PC-9 (cell line): Measurements from ENCODE around the gene RPS2. TPM values are rescaled to one million over a fixed set of nuclear protein-coding genes. Genes with fewer than 3 reads are reported as not detected.

Experiments
- BruUV-seq: library from RNA; stranded (reverse); fragments of 400-500 nt; replicated peaks from 2 replicates; lab custom pipeline; 2021; lab: Mats Ljungman, UMichigan
- CTCF ChIA-PET: fragments of 300-600 bp; sonication (Branson Sonifier 250); formaldehyde crosslinking; loops from one replicate; lab custom pipeline; 2022; ENCODE audit warnings: antibody characterized with exemption; lab: Charles Lee
- POLR2A ChIA-PET: fragments of 300-600 bp; sonication (Branson Sonifier 250); formaldehyde crosslinking; loops from one replicate; lab custom pipeline; 2022; ENCODE audit warnings: antibody characterized with exemption; ENCODE audit not compliant: unreplicated experiment; lab: Charles Lee
- DNase-seq, 2 experiments: peaks; one replicate each; pipeline versions ENCODE4 v3.0.0 to v3.0.0-alpha.2; 2015 to 2022; ENCODE audit warnings: mixed read lengths in 1 of 2
- H2AFZ ChIP-seq: fragments of 200-600 bp; sonication (generic); 2 replicates; pipeline ENCODE4 v1.8.1; 2017; ENCODE audit warnings: antibody characterized with exemption
- H3F3A ChIP-seq: fragments of 200-600 bp; sonication (generic); 2 replicates; pipeline ENCODE4 v1.8.1; 2017; ENCODE audit warnings: antibody characterized with exemption, mild to moderate bottlenecking, low read depth; ENCODE audit not compliant: insufficient read depth
- H3K27ac ChIP-seq: fragments of 200-600 bp; sonication (generic); 2 replicates; pipeline ENCODE4 v1.6.1; 2016; ENCODE audit warnings: mixed run types
- H3K27me3 ChIP-seq: fragments of 200-600 bp; sonication (generic); 2 replicates; pipeline ENCODE4 v1.6.1; 2016; ENCODE audit warnings: low read depth, mixed run types; ENCODE audit not compliant: insufficient read depth
- H3K36me3 ChIP-seq: fragments of 200-600 bp; sonication (generic); 2 replicates; pipeline ENCODE4 v1.6.1; 2016; ENCODE audit warnings: low read depth, mixed run types
- H3K4me1 ChIP-seq: fragments of 200-600 bp; sonication (generic); replicated peaks from 2 replicates; pipeline ENCODE4 v1.6.1; 2016; ENCODE audit warnings: mixed run types; ENCODE audit not compliant: insufficient read depth
- H3K4me2 ChIP-seq: fragments of 200-600 bp; sonication (generic); 2 replicates; pipeline ENCODE4 v1.6.1; 2017; ENCODE audit warnings: mixed run types
- H3K4me3 ChIP-seq: fragments of 200-600 bp; sonication (generic); 2 replicates; pipeline ENCODE4 v1.6.1; 2016; ENCODE audit warnings: mixed run types
- H3K79me2 ChIP-seq: fragments of 200-600 bp; sonication (generic); 2 replicates; pipeline ENCODE4 v1.6.1; 2017; ENCODE audit warnings: low read depth, mixed run types
- H3K9me2 ChIP-seq: fragments of 200-600 bp; sonication (generic); 2 replicates; pipeline ENCODE4 v1.8.1; 2017; ENCODE audit warnings: mild to moderate bottlenecking; ENCODE audit not compliant: insufficient read depth
- H3K9me3 ChIP-seq: fragments of 200-600 bp; sonication (generic); 2 replicates; pipeline ENCODE4 v1.8.1; 2016; ENCODE audit warnings: low read depth; ENCODE audit not compliant: insufficient read depth
- H4K20me1 ChIP-seq: fragments of 200-600 bp; sonication (generic); 2 replicates; pipeline ENCODE4 v1.8.1; 2017; ENCODE audit not compliant: insufficient read depth
- EZH2 ChIP-seq: fragments of 200-600 bp; sonication (generic); IDR thresholded peaks from 2 replicates; pipeline ENCODE4 v1.8.0; 2017; ENCODE audit warnings: antibody characterized with exemption, low read depth
- intact Hi-C: fragments of 100-400 bp; cut with micrococcal nuclease; formaldehyde crosslinking; loops from one replicate; pipeline ENCODE4 v1.10.0; 2022; ENCODE audit not compliant: unreplicated experiment
- total RNA-seq: library from RNA; stranded (reverse); gene quantifications from 2 replicates; pipeline ENCODE4 v1.2.3, GENCODE V29; 2021
- TF ChIP-seq, protein P1 (sequence below): fragments of 200-600 bp; sonication (generic); conservative IDR thresholded peaks from 2 replicates; pipeline ENCODE4 v1.6.1; 2017; ENCODE audit warnings: mixed run types, antibody characterized with exemption, mild to moderate bottlenecking, moderate library complexity

Gene RPS2
- total RNA-seq, 1 experiment from 2014 or later: 3,808 TPM

- Histone ChIP-seq H3K79me2 (peaks cover 18% of the 10 kb centered on the region; the same call in 1 of the 2 replicates), H3K4me3 (no peak overlapping the region), H3K36me3 (no peaks in the 10 kb centered on the region), H3K9me3 (no peaks in the 10 kb centered on the region), H2AFZ (no peak overlapping the region), H4K20me1 (no peaks in the 10 kb centered on the region), H3K27ac (no peak overlapping the region), H3F3A (peaks cover 46% of the 10 kb centered on the region), H3K4me2 (no peak overlapping the region), H3K9me2 (no peaks in the 10 kb centered on the region), H3K4me1 (peaks cover 36% of the 10 kb centered on the region), H3K27me3 (no peaks in the 10 kb centered on the region)
- DNase-seq: no peak
- CTCF ChIA-PET: no interaction called here
- no peak for TF ChIP-seq EZH2
- intact Hi-C loops: no loop called here
- BruUV-seq: no TSS peak
- POLR2A ChIA-PET: interaction anchor here (0.7 kb wide), 1 partner anchor 12 kb away, joined by 6 read pairs; no protein-coding TSS in a partner anchor
These were observed 26.3 kb downstream of the RPS2 start for GRCh38 chr16:1938316-1938715.

GRCh38 chr16:1936945-1937479 is 27.6 kb downstream of the RPS2 start:
- POLR2A ChIA-PET: no interaction called here
- Histone ChIP-seq H3K27me3 (no peaks in the 10 kb centered on the region), H3K27ac (no peak overlapping the region), H3K4me3 (no peak overlapping the region), H3F3A (peaks cover 37% of the 10 kb centered on the region), H3K4me1 (peaks cover 33% of the 10 kb centered on the region), H3K36me3 (no peaks in the 10 kb centered on the region), H3K9me2 (no peaks in the 10 kb centered on the region), H3K79me2 (0 out of 2 replicates have a peak, but pooled peaks cover 12% of the 10 kb centered on the region), H3K4me2 (no peak overlapping the region), H4K20me1 (no peaks in the 10 kb centered on the region), H3K9me3 (no peaks in the 10 kb centered on the region), H2AFZ (no peak overlapping the region)
- no peak for DNase-seq
- no peak for TF ChIP-seq EZH2
- TF ChIP-seq, protein P1, sequence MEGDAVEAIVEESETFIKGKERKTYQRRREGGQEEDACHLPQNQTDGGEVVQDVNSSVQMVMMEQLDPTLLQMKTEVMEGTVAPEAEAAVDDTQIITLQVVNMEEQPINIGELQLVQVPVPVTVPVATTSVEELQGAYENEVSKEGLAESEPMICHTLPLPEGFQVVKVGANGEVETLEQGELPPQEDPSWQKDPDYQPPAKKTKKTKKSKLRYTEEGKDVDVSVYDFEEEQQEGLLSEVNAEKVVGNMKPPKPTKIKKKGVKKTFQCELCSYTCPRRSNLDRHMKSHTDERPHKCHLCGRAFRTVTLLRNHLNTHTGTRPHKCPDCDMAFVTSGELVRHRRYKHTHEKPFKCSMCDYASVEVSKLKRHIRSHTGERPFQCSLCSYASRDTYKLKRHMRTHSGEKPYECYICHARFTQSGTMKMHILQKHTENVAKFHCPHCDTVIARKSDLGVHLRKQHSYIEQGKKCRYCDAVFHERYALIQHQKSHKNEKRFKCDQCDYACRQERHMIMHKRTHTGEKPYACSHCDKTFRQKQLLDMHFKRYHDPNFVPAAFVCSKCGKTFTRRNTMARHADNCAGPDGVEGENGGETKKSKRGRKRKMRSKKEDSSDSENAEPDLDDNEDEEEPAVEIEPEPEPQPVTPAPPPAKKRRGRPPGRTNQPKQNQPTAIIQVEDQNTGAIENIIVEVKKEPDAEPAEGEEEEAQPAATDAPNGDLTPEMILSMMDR: no peak
- CTCF ChIA-PET: no interaction called here
- BruUV-seq: no TSS peak
- intact Hi-C loops: no loop called here

GRCh38 chr16:1933097-1933661 is 31.4 kb downstream of the RPS2 start:
- no peaks in the 10 kb centered on the region for H4K20me1 ChIP-seq
- no peaks in the 10 kb centered on the region for H3K36me3 ChIP-seq
- H3F3A ChIP-seq: peaks cover 20% of the 10 kb centered on the region
- TF ChIP-seq EZH2: no peak
- TF ChIP-seq, protein P1: no peak
- no peaks in the 10 kb centered on the region for H3K9me2 ChIP-seq
- no peaks in the 10 kb centered on the region for H3K9me3 ChIP-seq
- H3K27ac ChIP-seq: no peak overlapping the region
- no peak overlapping the region for H3K4me2 ChIP-seq
- CTCF ChIA-PET: no interaction called here
- intact Hi-C loops: no loop called here
- DNase-seq: no peak
- H3K4me1 ChIP-seq: peaks cover 19% of the 10 kb centered on the region
- POLR2A ChIA-PET: no interaction called here
- BruUV-seq: no TSS peak
- H3K4me3 ChIP-seq: no peak overlapping the region
- H2AFZ ChIP-seq: no peak overlapping the region
- H3K79me2 ChIP-seq: no peaks in the 10 kb centered on the region
- no peaks in the 10 kb centered on the region for H3K27me3 ChIP-seq
